ENCODE measurements around the gene HPGD.
"Not testable (repeated sequence)": the region's sequence is repeated elsewhere in the genome, so short reads cannot be mapped to it uniquely, and the experiment has no call there.

HPGD gene

DNA sequence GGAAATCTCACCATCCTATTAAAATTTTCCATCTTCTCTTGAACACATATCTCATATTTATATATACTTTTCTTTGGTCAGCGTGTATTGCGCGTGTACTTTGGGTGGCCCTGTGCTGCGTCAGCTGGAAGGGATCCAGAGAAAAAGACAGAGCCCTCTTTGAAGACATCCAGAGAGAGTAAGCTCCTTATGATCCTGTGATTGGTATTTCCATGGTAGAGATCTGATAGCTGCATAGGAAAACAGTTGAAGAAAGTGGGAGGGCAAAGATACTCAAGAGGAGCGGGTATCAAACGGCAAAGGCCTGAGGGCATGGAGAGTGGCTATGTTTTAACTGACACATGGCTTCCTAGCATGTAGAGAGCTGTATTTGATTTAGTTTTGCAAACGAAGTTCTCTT lies 4.4 kb upstream of the HPGD start:
- no peak for DNase-seq (ENCODE audit: low read depth)

DNA sequence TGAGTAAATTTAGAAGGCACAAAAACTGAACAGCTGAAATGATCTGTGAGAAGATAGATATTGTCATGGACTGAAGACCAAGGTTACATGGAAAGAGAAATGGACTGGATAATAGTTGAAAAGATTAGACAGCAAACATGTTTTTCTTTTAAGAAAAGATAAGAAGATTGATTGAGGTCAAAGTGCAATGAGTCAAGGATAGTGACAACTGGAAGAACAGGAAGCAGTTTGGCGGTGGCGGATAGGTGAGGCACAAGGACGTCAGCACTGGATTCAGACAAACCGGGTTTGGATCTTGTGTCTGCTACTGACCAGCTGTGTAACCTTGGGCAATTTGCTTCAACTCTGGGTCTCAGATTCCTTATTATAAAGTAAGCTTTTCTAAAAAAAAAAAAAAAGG lies 2.0 kb upstream of the HPGD start:
- no peak for DNase-seq (ENCODE audit: low read depth)

DNA sequence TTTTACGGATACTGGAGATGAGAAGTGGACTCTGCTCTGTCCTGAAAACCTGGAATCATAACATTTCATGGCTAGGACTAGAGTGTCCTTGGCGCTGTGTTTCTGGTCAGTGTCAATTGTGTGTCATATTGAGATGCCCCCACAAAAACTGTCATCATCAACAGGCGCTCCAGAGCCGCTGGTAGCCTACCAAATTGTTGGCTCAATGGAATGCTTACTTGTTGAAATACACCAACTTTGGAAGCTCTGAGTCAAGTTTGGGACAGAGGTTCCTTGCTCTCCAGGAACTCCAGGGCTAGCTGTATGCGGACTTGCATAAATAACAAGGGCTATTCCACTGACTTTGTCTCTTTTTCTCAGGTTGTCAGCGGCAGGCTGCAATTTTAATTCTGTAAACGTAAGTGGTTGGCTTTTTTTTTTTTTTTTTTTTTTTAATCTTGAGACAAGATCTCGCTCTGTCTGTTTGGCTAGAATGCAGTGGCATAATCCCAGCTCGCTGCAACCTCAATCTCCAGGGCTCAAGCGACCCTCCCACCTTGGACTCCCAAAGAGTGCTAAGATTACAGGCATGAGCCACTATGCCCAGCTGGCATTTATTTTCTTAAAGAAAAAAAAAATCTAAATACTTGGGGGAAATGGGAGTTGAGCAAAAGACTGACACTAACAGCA lies 871 bp upstream of the HPGD start:
- no peak for DNase-seq (ENCODE audit: low read depth)

DNA sequence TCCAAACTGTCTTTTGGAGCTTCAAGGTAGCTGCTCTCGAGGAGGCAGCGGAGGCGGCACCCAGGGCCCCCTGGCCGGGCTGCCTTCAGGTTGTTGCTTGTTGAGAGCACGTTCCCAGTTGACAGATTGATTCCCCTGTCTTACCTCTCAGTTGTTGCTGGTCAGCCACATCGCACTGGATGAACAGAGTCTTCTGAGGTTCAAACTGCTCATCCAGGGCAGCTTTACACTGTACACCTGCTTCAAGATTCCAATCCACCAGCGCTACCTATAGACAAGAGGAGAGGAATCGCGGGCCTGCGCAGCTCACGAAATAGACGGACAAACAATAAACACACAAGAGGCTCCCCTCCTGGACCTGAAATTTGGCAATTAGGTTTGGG lies 497 bp downstream of the HPGD start:
- no peak for DNase-seq (ENCODE audit: low read depth)

DNA sequence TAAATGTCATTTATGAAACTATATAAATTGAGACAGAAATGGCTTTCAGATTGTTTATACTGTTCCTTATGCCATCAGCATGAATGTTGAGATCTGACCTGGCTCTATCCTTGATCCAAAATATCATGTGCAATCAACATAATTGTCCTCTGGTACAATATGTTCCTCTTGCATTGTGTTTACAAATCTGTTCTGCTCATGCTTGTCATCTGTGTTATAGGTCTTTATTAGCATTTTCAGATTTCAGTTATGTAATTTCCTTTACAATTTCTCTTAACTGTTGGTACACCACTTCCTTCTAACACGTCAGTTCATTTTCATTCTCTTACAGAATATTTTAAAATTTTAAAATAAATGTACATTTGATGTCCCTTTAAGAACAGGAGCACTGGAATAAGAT lies 1.6 kb downstream of the HPGD start:
- no peak for DNase-seq (ENCODE audit: low read depth)

DNA sequence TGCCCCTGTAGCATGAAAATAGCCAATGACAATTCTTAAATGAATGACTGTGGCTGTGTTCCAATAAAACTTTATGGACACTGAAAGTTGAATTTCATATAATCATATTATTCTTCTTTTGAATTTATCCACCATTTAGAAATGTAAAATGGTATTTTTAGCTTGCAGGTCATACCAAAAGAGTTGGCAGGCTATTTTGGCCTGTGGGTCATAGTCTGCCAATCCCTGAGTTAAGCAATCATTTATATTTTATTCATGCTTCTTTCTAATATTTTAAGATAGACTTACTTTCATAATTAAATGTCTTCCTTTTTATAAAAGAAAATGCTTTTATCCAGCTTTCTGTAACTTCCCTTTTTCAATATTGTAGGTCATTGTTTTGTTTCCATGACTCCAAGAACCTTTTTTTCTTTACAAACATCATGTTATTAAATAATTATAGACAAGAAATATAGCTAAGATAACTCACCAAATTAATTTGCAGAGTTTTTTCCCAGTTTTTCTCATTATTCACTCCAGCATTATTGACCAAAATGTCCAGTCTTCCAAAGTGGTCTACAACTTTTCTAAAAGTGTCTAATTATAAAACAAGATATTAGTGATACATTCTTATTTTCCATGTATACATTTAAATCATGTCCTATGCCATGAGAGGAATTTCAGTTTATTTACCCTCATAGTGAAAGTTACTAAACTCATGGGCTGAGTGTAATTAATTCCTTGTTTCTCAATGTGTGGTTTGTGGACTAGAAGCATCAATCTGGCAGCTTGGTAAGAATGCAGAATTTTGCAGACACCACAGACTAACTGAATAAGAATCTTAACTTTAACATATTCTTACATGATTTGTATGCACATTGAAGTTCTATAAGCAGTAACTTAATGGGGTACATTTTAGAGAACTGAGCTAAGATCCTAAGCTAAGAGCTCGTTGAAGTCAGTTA lies 4.5 kb downstream of the HPGD start:
- no peak for DNase-seq (ENCODE audit: low read depth)

DNA sequence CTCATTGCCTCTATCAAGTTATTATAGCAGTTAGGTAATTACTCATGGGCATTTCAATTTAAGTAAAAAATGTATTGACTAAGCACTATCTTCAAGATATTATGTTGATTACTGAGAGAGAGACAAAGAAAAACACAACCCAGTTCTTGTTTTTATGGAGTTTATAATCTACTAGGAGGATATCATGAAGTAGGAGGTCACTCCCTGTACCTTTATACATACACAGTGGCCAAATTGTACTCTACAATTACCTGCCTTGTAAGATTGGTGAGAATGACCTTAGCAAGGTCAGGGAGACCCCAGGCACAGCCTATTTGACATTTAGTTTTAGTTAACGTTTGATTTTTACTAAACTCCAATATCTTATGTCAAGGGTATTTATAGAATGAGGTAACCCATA lies 5.5 kb downstream of the HPGD start:
- DNase-seq (ENCODE audit: low read depth), result no peak

DNA sequence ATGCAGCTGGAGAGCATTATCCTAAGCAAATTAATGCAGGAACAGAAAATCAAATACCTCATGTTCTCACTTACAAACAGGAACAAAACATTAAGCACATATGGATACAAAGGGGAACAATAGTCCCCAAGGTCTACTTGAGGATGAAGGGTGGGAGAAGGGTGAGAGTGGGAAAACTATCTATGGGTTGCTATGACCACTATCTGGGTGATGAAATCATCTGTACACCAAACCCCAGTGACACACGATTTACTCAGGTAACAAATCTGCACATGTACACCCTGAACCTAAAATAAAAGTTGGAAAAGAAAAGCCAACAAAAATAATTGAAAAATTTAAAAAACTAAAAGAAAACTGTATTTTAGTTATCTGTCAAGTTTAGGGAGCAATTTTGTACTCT lies 5.9 kb downstream of the HPGD start:
- no peak for DNase-seq (ENCODE audit: low read depth)

DNA sequence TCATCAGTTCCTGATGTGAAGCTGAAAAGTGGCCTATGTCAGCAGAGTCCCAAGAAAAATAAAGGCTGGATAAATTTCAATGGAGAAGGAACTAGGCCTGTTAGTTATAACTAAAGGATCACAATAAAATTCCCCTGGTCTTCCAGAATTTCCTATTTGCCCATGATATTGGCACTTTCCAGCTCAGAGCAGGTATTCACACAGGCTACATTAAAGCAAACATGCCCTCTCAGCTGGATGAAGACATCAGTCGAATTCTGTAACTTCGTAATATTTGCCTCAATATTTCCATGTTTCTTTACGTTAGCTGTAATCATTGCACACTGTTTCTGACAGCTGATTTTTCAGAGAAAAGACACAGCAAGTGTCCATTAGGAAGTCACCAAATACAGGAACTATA lies 9.5 kb downstream of the HPGD start:
- no peak for DNase-seq (ENCODE audit: low read depth)

DNA sequence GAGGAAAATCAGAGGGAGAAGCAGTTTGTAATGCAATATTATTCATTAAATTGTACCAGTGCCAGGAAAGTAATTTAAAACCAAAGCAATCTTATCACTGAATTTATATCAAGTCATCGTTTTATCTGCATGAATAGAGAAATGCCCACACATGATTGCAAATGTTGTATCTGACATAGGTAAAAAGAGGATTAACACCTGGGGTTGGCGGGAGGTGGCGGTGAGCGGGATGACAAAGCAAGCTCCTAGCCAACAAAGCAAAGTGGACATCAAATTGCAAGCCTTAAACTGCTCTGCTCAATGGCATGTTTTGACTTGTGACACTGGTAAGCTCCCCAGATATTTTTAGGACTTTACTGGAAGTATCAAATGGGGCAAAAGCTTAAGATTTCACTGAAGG lies 16.4 kb downstream of the HPGD start:
- no peak for DNase-seq (ENCODE audit: low read depth)

DNA sequence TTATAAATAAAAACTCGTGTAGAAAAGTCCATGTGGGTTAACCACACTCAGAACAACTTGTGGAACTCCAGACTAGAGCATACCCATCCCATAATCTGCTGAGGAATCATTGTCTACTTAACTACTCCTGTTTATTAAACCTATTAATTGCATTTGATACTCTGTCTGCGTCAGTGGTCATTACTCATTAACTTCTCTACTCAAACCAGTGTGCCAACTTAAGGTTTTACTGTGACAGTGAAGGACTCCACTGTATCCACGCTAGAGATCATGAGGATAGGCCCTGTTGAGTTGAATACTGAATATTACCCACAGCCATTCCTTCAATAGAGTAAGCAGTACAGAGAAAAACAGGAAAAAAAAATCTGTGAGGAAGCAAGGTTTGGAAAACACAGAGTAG lies 17.3 kb downstream of the HPGD start:
- no peak for DNase-seq (ENCODE audit: low read depth)

DNA sequence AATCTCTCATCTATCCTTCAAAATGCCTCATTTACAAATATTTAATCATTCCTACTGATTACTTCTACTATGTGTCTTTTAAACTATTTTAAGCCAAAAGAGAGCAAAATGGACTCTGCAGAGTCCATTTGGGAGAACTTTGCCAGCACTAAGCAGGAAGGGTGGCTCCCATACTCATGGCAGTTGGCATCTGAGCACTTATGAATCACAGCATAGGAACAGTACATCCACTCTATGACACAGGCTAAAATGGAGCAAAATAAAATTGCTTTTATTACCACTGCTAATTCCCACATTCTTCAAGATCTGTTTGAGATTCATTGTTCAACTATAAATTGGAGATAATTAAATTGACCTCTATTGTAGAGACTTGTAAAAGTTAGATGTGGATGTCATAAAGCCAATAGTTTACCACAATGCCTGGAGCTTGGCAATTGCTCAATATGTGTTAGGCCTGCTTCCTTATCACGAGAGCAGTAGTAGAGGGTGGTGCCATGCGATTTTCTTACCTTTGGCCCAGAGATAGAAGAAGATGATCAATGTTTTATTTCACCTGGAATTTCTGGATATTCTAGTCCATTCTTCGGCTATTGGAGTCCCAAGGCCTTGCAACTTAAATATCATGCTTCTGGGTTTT lies 19.1 kb downstream of the HPGD start:
- DNase-seq (ENCODE audit: low read depth), result no peak

DNA sequence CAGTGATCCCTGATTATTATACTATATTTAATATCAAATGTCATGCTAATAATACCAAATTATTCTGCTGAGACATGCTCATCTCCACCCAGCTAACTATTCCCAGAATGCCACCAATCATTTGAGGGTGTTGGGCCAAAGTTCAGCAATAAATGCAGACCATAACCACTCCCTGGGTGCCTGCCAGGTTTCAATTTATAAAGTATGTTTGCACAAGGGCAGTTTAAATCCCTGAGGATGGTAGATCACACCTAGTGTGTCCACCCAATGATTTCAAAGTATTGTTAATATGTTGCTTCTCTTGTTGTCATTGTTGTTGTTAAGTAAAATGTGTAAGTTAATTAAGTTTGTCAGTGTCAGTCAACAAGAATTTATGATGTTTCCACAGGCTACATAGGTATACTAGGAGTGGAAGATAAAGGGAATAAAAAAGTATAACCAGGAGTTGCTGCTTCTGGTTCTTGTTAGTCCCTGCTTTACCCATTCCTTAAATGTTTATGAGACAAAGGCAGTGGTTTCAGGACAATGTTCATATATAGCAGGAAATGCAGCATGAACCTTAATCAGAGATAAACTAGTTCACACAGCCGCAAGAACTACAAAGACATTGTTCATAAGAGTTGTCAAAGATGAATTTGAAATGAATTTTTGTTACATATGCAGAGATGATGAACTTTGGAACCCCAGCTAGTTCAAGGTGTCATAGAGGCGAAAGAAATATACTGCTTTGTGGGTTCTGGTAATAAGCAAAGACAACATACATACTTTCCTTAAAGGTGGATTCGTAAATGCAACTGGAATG lies 25.5 kb downstream of the HPGD start:
- no peak for DNase-seq (ENCODE audit: low read depth)

DNA sequence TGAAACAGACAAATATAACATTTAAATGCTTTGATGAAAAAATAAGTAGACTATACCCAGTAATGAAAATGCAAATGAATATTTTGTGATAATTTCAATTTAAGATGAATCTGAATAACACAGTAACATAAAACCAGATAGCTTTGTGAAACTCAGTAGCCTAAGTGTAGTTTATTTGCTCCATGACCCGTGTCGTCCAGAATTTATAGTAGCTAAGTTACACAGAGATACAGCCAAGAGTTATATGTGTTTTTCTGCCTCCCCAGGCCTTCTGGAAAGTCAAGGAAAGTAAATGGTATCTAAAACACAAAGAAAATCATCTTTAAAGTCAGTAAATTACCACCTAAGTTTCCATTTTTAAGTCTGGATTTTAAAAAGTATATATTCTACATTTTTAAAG lies 26.7 kb downstream of the HPGD start:
- no peak for DNase-seq (ENCODE audit: low read depth)

DNA sequence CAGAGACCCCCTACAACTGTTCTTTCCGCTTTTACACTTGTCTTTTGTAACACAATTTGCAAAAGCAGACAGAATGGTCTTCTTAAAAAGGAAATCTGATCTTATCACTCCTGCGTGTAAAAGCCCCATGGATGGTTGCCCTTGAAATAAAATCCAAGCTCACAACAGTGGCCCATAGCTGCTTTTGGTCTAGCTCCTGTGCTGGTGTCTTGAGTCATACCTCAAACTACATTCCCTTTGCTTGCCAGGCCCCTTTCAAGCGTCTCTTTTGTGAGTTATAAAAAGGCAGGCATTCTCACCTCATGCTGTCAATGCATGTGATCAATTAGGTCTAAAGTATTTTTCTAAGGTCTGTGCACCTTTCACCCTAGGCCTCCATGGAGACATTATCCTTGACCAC lies 27.6 kb downstream of the HPGD start:
- no peak for DNase-seq (ENCODE audit: low read depth)

DNA sequence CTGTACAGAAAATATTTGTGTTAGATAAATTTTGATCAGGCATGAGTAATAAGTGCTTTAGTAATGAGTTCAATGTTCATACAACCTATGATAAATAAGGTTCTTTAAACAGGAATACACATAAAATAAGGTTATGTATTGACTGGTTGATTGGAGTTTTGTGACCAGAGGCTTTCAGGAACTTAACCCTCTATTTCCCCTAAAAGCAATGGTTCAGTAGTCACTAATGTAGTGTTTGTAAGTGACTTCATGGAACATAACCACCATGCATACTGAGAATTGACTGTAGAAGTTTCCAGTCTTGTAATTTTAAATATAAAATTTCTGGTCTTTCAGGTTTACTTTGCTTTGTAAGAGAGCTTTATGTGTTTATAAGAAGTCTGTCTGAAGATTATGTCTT lies 28.1 kb downstream of the HPGD start:
- DNase-seq (ENCODE audit: low read depth), result no peak

DNA sequence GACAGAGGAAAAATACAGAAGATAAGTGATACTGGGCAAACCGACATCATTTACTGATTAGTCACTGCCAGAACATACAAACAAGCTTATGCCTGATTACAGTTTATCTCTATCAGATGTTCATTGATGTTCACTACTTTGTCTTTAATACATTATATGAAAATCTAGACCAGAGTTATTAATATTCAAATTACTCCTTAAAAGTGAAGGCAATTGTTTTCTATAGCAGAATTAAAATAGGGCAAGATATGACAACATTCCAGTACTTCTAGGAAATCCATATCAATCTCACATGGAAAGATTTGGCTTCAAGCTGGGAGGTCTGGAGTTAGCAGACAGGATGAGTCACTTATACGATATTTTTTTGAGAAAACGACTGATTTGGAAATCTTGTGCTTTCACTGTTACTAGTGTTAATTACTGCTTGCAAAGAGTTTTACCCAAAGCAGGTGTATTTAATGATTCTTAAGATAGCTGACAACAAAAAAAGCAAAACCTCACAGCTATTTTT lies 31.8 kb downstream of the HPGD start:
- DNase-seq (ENCODE audit: low read depth), result peak; percentile 58

DNA sequence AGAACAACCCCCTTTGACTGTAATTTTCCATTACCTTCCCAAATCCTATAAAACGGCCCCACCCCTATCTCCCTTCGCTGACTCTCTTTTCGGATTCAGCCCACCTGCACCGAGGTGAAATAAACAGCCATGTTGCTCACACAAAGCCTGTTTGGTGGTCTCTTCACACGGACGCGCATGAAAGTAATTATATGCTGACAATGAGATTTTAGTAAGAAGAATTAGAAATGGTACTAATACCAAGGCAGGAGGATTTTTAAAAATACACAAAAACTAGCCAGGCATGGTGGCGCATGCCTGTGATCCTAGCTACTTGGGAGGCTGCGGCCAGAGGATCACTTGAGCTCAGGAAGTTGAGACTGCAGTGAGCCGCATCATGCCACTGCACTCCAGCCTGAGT lies 33.9 kb downstream of the HPGD start:
- not testable (repeated sequence) for DNase-seq (ENCODE audit: low read depth)

DNA sequence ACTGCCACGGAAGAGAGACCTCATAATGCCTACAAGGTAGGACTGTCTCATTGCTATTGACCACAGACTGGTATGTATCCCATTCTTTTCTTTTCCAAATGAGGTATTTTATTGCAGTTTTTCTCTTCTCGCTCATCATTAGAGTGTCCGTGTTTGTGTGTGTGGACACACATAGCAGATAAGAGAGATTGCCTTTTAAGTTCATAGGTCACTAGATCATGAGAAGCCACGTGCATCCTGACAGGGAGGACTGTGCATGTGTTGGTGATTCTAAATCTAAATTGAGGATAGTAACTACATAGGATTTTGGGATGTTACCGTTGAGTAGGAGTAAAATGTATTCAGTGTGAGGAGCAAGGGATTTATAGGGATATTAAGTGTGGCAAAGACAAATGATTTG lies 37.3 kb downstream of the HPGD start:
- no peak for DNase-seq (ENCODE audit: low read depth)

DNA sequence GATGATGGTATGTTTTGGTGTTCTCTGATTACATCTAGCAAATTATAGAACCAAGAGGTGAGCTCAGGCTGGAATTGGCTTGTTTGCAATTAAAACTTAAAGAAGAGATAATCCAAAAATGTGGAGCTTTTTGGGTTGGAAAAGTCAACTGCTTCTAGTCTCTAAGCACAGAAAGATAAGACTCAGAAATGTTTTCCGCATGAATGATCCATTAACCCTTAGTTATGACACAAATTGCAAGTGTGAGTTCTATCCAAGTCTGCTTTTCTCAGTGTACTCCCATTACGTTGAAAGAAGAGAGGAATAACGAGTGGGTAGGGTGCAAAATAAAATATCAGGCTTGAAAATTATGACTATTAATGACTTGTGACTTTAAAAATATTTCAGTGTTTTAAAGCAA lies 38.5 kb downstream of the HPGD start:
- no peak for DNase-seq (ENCODE audit: low read depth)

DNA sequence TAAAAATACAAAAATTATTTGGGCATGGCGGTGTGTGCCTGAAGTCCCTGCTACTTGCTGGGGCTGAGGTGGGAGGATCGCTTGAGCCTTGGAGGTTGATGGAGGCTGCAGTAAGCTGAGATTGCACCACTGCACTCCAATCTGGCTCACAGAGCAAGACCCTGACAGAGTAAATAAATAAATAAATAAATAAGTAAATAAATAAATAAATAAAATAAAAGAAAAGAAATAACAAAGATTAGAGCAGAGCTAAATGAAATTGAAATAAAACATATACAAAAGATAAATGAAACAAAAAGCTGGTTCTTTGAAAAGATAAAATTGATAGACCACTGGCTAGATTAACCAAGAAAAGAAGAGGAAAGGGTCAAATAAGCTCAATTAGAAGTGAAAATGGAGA lies 43.1 kb downstream of the HPGD start:
- no peak for DNase-seq (ENCODE audit: low read depth)

DNA sequence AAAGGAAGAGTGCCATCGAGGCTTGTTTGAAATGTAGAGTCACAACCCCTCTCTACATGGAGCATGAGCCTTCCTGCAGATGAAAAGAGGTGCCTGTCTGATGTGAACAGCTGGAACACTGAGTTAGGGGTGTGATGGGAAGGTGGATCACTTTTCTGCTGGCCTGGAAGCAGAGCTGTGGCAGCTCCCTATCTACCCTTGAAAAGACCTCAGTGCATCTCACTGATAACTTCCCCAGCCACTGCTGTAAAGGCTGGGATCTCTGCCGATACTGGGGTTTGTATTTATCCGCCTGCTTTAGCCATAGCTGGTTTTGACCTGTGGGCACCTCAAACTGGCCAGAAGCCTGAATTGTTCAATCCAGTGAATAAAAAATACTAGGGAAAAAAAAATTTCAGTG lies 46.8 kb downstream of the HPGD start:
- no peak for DNase-seq (ENCODE audit: low read depth)

Data from HS-5 (cell line).